SU-DHL-6 (cell line): ENCODE measurements around the gene IMMP1L.

ENCODE experiments used
- H2AFZ ChIP-seq: fragments of 200-600 bp; sonication (generic); 2 replicates; pipeline ENCODE4 v1.6.1; 2014; ENCODE audit warnings: low read depth, mild to moderate bottlenecking, moderate library complexity, mixed read lengths, antibody characterized with exemption, low read length; ENCODE audit not compliant: severe bottlenecking
- H3F3A ChIP-seq: fragments of 200-600 bp; shearing (Covaris generic); 2 replicates; pipeline ENCODE4 v1.6.0; 2016; ENCODE audit warnings: antibody characterized with exemption, mild to moderate bottlenecking; ENCODE audit not compliant: insufficient read depth
- H3K27ac ChIP-seq: fragments of 200-600 bp; sonication (generic); 2 replicates; pipeline ENCODE4 v1.5.1; 2016; ENCODE audit warnings: low read depth, mild to moderate bottlenecking, low read length, moderate library complexity, mixed read lengths
- H3K27me3 ChIP-seq: fragments of 200-600 bp; sonication (generic), shearing (Covaris generic); 2 replicates; pipeline ENCODE4 v1.6.0; 2014; ENCODE audit warnings: mild to moderate bottlenecking, low read length
- H3K36me3 ChIP-seq: fragments of 200-600 bp; sonication (generic); 2 replicates; pipeline ENCODE4 v1.6.1; 2014; ENCODE audit warnings: mild to moderate bottlenecking, low read length, mixed read lengths
- H3K4me2 ChIP-seq: fragments of 300-600, 200-600 bp; shearing (Covaris generic), sonication (generic); 2 replicates; pipeline ENCODE4 v1.6.0; 2014; ENCODE audit warnings: low read length, low read depth, mild to moderate bottlenecking; ENCODE audit not compliant: poor library complexity, severe bottlenecking
- H3K4me3 ChIP-seq: fragments of 200-600 bp; sonication (generic); 2 replicates; pipeline ENCODE4 v1.5.1; 2014; ENCODE audit warnings: antibody characterized with exemption, low read length, mild to moderate bottlenecking, mixed read lengths; ENCODE audit not compliant: insufficient read depth, poor library complexity, severe bottlenecking
- H3K79me2 ChIP-seq: fragments of 200-600 bp; sonication (generic); 2 replicates; pipeline ENCODE4 v1.6.1; 2014; ENCODE audit warnings: mild to moderate bottlenecking, low read length, moderate library complexity; ENCODE audit not compliant: insufficient read depth
- H3K9ac ChIP-seq: fragments of 200-600 bp; sonication (generic); 2 replicates; pipeline ENCODE4 v1.7.0; 2014; ENCODE audit warnings: mild to moderate bottlenecking, low read length
- H3K9me2 ChIP-seq: fragments of 200-600 bp; sonication (generic); replicated peaks from 2 replicates; pipeline ENCODE4 v1.6.1; 2014; ENCODE audit warnings: low read length; ENCODE audit not compliant: insufficient read depth
- H3K9me3 ChIP-seq: fragments of 200-600 bp; sonication (generic); 2 replicates; pipeline ENCODE4 v1.6.1; 2014; ENCODE audit warnings: low read length, mixed read lengths; ENCODE audit not compliant: insufficient read depth
- H4K20me1 ChIP-seq: fragments of 200-600 bp; sonication (generic); 2 replicates; pipeline ENCODE4 v1.6.1; 2014; ENCODE audit warnings: low read depth, mild to moderate bottlenecking, antibody characterized with exemption, low read length, moderate library complexity, mixed read lengths
- CTCF ChIP-seq: fragments of 200-600 bp; sonication (generic); IDR thresholded peaks from one replicate; pipeline ENCODE4 v1.5.1; 2017; ENCODE audit warnings: antibody characterized with exemption, mild to moderate bottlenecking, low read length, moderate library complexity; ENCODE audit not compliant: insufficient read depth, poor library complexity, severe bottlenecking
- EZH2phosphoT487 ChIP-seq: fragments of 200-600 bp; sonication (generic), shearing (Covaris generic); conservative IDR thresholded peaks from 2 replicates; pipeline ENCODE4 v1.6.1; 2018; ENCODE audit warnings: mild to moderate bottlenecking, antibody characterized with exemption, low read length, moderate library complexity, mixed read lengths

The IMMP1L gene

GRCh38 chr11:31493235-31493634 is 16.2 kb downstream of the IMMP1L start:
- no peaks in the 10 kb centered on the region for H3K36me3 ChIP-seq
- TF ChIP-seq CTCF (no peak), EZH2phosphoT487 (no peak)
- H3F3A ChIP-seq, result 0 out of 2 replicates have a peak, but pooled peaks cover 2% of the 10 kb centered on the region
- no peak overlapping the region for H3K4me2 ChIP-seq
- H3K9me2 ChIP-seq, result no peaks in the 10 kb centered on the region
- no peak overlapping the region for H3K9ac ChIP-seq
- H3K27ac ChIP-seq, result no peak overlapping the region
- no peaks in the 10 kb centered on the region for H3K9me3 ChIP-seq
- H3K4me3 ChIP-seq, result no peak overlapping the region
- H3K79me2 ChIP-seq, result peaks cover 51% of the 10 kb centered on the region
- 0 out of 2 replicates have a peak, but pooled peaks cover 2% of the 10 kb centered on the region for H4K20me1 ChIP-seq
- H3K27me3 ChIP-seq, result no peaks in the 10 kb centered on the region
- no peak overlapping the region for H2AFZ ChIP-seq

GRCh38 chr11:31492320-31492913 is 17.0 kb downstream of the IMMP1L start:
- no peaks in the 10 kb centered on the region for H3K27me3 ChIP-seq
- no peaks in the 10 kb centered on the region for H3K9me2 ChIP-seq
- no peak overlapping the region for H3K4me3 ChIP-seq
- no peak overlapping the region for H3K4me2 ChIP-seq
- TF ChIP-seq CTCF, result no peak
- no peak for TF ChIP-seq EZH2phosphoT487
- H3K27ac ChIP-seq, result no peak overlapping the region
- H3F3A ChIP-seq, result 0 out of 2 replicates have a peak, but pooled peaks cover 3% of the 10 kb centered on the region
- H3K36me3 ChIP-seq, result no peaks in the 10 kb centered on the region
- H3K9me3 ChIP-seq, result no peaks in the 10 kb centered on the region
- H4K20me1 ChIP-seq, result 0 out of 2 replicates have a peak, but pooled peaks cover 4% of the 10 kb centered on the region
- peaks cover 51% of the 10 kb centered on the region for H3K79me2 ChIP-seq
- no peak overlapping the region for H3K9ac ChIP-seq
- no peak overlapping the region for H2AFZ ChIP-seq

GRCh38 chr11:31487848-31488247 is 21.6 kb downstream of the IMMP1L start:
- no peak overlapping the region for H3K9ac ChIP-seq
- H2AFZ ChIP-seq, result no peak overlapping the region
- H3K9me3 ChIP-seq, result no peaks in the 10 kb centered on the region
- H3K27ac ChIP-seq, result no peak overlapping the region
- TF ChIP-seq EZH2phosphoT487, result no peak
- peak; percentile 43 for TF ChIP-seq CTCF
- no peaks in the 10 kb centered on the region for H3K9me2 ChIP-seq
- H3K4me3 ChIP-seq, result no peak overlapping the region
- no peaks in the 10 kb centered on the region for H3K36me3 ChIP-seq
- H3K27me3 ChIP-seq, result no peaks in the 10 kb centered on the region
- H3F3A ChIP-seq, result peaks cover 7% of the 10 kb centered on the region; the same call in 1 of the 2 replicates
- H3K4me2 ChIP-seq, result no peak overlapping the region
- H3K79me2 ChIP-seq, result peaks cover 59% of the 10 kb centered on the region
- H4K20me1 ChIP-seq, result peaks cover 11% of the 10 kb centered on the region; the same call in 1 of the 2 replicates
